HG02870 (cell line): ENCODE measurements around the gene FBXW2.
A peak's percentile ranks its signal among the peaks of the same experiment; 100 is the strongest.

Source experiments
- ATAC-seq: cut with Tn5 transposase; IDR thresholded peaks from one replicate; pipeline ENCODE4 v1.9.1; 2021; ENCODE audit warnings: mild to moderate bottlenecking, moderate library complexity; ENCODE audit not compliant: unreplicated experiment

The FBXW2 gene

GRCh38 chr9:120780367-120780766 is 12.8 kb downstream of the FBXW2 start:
- no peak for ATAC-seq

- ATAC-seq = no peak
Observed at GRCh38 chr9:120779227-120779626, 14.0 kb downstream of the FBXW2 start.

GRCh38 chr9:120778758-120779157 is 14.5 kb downstream of the FBXW2 start:
- no peak for ATAC-seq

- no peak for ATAC-seq
Observed at GRCh38 chr9:120777229-120777628, 16.0 kb downstream of the FBXW2 start.

- ATAC-seq = no peak
Observed at GRCh38 chr9:120776788-120777187, 16.4 kb downstream of the FBXW2 start.

- no peak for ATAC-seq
Observed at GRCh38 chr9:120775859-120776258, 17.4 kb downstream of the FBXW2 start.

GRCh38 chr9:120774719-120775118 is 18.5 kb downstream of the FBXW2 start:
- no peak for ATAC-seq

GRCh38 chr9:120773256-120773655 is 20.0 kb downstream of the FBXW2 start:
- ATAC-seq = no peak

- no peak for ATAC-seq
Observed at GRCh38 chr9:120770931-120771330, 22.3 kb downstream of the FBXW2 start.

GRCh38 chr9:120768886-120769285 is 24.3 kb downstream of the FBXW2 start:
- ATAC-seq = no peak

GRCh38 chr9:120768247-120768646 is 25.0 kb downstream of the FBXW2 start:
- ATAC-seq = no peak

GRCh38 chr9:120767451-120767850 is 25.8 kb downstream of the FBXW2 start:
- ATAC-seq = no peak

- ATAC-seq = no peak
Observed at GRCh38 chr9:120765910-120766425, 27.2 kb downstream of the FBXW2 start.

- ATAC-seq = no peak
Observed at GRCh38 chr9:120764476-120764875, 28.7 kb downstream of the FBXW2 start.

- ATAC-seq = no peak
Observed at GRCh38 chr9:120761006-120761405, 32.2 kb downstream of the FBXW2 start.

- ATAC-seq = no peak
Observed at GRCh38 chr9:120759755-120760400, 33.3 kb downstream of the FBXW2 start.

- no peak for ATAC-seq
Observed at GRCh38 chr9:120758544-120758943, 34.7 kb downstream of the FBXW2 start.

- no peak for ATAC-seq
Observed at GRCh38 chr9:120757026-120757913, 35.9 kb downstream of the FBXW2 start.

- ATAC-seq = no peak
Observed at GRCh38 chr9:120756531-120756930, 36.7 kb downstream of the FBXW2 start.

- no peak for ATAC-seq
Observed at GRCh38 chr9:120755810-120756434, 37.3 kb downstream of the FBXW2 start.

GRCh38 chr9:120755044-120755443 is 38.2 kb downstream of the FBXW2 start:
- peak; percentile 80 for ATAC-seq

- no peak for ATAC-seq
Observed at GRCh38 chr9:120750421-120750820, 42.8 kb downstream of the FBXW2 start.
